Measurements from ENCODE around the gene FAM13C.

DNA sequence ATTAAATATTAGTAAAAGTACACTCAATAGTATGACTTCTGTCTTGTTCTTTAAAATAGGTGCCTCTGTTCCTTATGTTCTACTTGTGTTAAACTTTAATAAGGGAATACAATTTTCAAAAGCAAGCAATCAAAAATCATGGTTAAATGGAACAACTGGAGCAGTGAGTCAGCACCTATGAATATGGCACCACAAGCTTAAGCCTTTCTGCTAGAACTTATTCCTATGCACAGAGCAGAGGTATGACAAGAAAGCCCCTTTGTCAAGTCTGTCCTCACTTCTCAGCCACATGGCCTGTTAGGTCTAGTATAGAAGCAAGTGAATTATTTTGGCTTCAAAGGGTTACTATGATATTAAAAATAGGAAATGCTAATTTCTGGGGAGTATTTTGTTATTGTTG is 29.8 kb downstream of the FAM13C start:
- TF ChIP-seq MYBL2 (IDR thresholded peaks at IDR 0.05; ENCODE audit: low read depth): no peak
- no peak for TF ChIP-seq MYBL2 (CRISPR knock-in tag; IDR thresholded peaks at IDR 0.05; ENCODE audit: borderline replicate concordance)
- TF ChIP-seq ATF4 (CRISPR knock-in tag; IDR thresholded peaks at IDR 0.05): no peak
- TF ChIP-seq RFX7 (CRISPR knock-in tag; IDR thresholded peaks at IDR 0.05): no peak
- no peak for TF ChIP-seq ZEB2 (IDR thresholded peaks at IDR 0.05)
- no peak for TF ChIP-seq ZBTB8A (IDR thresholded peaks at IDR 0.05; ENCODE audit: partially characterized antibody)
- TF ChIP-seq ZNF766 (CRISPR knock-in tag; conservative IDR thresholded peaks at IDR 0.05): no peak
- TF ChIP-seq, protein P1, sequence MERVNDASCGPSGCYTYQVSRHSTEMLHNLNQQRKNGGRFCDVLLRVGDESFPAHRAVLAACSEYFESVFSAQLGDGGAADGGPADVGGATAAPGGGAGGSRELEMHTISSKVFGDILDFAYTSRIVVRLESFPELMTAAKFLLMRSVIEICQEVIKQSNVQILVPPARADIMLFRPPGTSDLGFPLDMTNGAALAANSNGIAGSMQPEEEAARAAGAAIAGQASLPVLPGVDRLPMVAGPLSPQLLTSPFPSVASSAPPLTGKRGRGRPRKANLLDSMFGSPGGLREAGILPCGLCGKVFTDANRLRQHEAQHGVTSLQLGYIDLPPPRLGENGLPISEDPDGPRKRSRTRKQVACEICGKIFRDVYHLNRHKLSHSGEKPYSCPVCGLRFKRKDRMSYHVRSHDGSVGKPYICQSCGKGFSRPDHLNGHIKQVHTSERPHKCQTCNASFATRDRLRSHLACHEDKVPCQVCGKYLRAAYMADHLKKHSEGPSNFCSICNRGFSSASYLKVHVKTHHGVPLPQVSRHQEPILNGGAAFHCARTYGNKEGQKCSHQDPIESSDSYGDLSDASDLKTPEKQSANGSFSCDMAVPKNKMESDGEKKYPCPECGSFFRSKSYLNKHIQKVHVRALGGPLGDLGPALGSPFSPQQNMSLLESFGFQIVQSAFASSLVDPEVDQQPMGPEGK (CRISPR knock-in tag; IDR thresholded peaks at IDR 0.05; ENCODE audit: borderline replicate concordance): no peak
- TF ChIP-seq ILK (tag; IDR thresholded peaks at IDR 0.05; ENCODE audit: borderline replicate concordance, low read depth): no peak
